HG03159 (cell line): ENCODE measurements around the gene BPIFA2.
"Not testable (repeated sequence)": the region's sequence is repeated elsewhere in the genome, so short reads cannot be mapped to it uniquely, and the experiment has no call there.

ENCODE experiments used
- ATAC-seq: cut with Tn5 transposase; IDR thresholded peaks from one replicate; pipeline ENCODE4 v1.9.1; 2021; ENCODE audit warnings: mild to moderate bottlenecking, moderate library complexity; ENCODE audit not compliant: unreplicated experiment

BPIFA2 gene, protein sequence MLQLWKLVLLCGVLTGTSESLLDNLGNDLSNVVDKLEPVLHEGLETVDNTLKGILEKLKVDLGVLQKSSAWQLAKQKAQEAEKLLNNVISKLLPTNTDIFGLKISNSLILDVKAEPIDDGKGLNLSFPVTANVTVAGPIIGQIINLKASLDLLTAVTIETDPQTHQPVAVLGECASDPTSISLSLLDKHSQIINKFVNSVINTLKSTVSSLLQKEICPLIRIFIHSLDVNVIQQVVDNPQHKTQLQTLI

DNA sequence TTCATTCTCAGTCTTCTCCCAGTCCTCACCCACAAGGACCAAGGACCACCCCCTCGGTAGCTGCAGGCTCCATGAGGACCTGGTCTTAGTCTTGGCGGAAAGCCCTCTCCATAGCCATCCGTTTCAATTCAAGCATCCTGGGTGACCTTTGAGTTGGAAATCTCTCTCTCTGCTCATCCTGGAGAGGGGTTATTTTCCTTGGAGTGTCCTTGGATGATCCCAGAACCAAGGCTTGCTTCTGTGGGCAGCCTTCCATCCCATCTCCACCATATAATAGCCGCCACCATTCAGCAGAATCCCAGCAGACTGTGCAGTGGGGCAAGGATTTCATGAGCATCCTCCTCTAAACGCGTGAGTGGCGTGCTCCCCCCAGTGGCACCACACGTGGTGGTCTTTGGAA lies at the start of gene BPIFA2:
Gene BPIFA2 (plus strand): TSS at position 301 of the 400 bp plus-strand sequence. CDS start 987 bp downstream, outside the sequence.
- ATAC-seq: no peak

DNA sequence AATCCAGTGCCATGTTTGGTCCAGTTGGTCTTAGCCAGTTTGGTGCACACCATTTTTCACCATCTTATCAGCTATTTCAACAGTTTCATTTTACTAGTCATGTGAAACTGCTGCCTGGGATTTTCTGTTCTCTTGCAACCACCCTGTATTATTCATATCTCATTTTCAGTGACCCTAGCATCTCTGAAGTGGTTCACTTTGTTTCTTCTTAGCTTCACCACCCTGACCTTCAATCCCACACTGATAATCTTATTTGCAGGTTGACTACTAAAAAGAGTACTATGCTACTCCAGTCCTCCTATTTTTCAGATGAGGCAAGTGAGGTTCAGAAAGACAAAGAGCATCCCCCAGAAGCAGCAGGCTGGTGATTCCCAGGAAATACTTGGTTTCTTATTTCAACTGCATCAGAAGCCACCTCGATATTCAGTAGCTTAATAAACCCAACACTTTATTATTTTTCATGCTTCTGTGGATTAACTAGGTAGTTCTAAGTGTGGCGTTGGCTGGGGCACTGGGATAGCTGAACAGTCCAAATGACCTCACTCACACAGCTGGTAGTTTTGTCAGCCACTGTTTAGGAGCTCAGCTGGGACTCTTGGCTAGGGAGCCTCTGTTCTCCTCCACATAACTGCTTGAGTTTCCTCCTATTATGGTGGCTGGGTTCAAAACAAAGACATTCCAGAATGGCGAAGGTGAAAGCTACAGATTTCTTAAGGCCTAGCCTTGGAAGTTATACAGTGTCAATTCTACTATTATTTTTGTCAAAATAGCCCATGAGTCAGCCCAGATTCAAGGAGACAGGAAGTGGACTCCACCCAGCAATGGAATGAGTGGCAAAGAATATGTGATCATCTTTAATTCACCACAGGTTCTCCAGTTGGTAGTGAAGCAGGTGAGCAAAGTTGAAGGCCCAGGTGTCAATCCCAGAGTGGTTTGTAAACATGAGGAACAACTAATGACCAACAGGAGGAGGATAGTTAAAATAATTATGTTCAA lies 47.9 kb upstream of the BPIFA2 start:
- ATAC-seq: no peak

DNA sequence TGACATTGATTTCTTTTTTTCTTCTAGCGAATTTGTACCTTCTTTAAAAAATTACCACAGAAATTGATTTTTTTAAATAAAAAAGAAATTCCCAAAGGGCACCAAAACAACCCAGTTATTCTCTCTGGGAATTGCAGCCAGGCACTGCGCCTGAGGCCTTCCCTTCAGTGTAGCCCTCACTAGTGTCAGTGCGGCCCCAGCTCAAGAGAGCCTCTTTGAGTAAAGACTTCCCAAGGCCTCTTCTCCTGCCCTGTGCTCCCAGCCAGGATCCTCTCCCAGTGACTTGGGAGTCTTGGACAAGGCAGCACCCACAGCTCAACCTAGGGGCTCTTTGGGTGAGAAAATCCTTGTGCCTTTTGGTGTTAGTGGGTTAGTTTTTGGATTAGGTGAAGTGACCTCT lies 47.0 kb upstream of the BPIFA2 start:
- ATAC-seq: no peak

DNA sequence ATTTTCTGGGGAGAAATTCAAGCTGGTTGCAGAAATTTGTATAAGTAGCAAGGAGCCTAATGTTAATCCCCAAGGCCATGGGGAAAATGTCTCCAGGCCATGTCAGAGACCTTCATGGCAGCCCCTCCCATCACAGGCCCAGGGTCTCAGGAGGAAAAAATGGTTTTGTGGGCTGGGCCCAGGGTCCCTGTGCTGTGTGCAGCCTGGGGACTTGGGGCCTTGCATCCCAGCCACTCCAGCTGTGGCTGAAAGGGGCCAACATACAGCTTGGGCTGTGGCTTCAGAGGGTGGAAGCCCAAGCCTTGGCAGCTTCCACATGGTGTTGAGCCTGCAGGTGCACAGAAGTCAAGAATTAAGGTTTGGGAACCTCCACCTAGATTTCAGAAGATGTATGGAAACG lies 45.7 kb upstream of the BPIFA2 start:
- not testable (repeated sequence) for ATAC-seq

DNA sequence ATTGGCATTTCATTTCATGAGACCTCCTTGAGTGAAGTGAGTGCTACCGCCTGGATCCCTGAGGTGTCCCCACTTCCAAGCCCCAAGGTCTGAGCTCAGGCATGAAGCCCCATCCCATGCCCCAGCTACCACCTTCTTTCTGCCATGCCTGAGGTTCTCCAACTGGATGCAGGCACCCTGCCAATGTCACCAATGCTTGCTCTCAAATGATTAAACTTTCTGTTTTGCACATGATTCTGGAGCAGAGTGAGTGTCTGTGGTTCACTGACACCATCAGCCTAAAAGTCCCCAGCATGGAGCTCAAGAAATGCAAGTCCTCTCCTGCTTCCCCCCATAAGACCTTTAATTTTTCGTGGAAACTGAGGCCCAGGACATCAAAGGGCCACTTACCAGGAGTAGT lies 43.7 kb upstream of the BPIFA2 start:
- no peak for ATAC-seq

DNA sequence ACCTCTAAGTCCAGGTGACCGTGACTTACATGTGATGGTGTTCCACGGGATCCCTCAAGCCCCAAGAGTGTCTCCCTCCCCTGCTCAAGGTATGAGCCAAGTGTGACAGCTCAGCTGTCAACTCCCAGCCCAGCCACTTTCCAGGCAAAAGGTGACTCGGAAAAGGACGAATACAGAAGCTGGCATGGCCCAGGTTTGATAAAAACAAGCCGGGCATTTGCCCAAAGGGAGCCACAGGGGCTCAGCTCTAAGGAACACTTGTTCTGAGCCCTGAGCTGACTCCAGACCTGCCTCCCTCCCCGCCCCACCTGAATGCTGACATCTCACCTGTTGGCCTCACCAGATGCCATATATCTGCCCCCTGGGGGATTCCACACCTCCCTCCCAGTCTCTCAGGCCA lies 43.0 kb upstream of the BPIFA2 start:
- no peak for ATAC-seq

DNA sequence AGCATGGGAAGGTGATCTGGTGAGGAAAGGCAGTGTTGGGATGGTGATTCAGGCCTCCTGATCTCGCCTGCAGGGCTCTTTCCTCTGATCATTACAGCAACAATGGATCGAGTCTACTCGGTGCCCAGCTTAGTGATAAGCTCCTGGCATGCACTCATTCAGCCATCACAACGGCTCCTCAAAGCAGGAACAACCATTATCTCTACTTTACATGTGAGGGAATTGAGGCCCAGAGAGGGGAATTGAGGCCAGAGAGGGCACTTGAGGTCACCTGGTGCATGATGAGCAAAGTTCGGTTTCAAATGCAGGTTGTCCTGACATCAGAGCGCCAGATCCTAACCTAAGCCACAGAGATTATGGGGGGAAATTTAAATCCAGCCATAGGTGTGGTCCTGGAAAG lies 42.0 kb upstream of the BPIFA2 start:
- ATAC-seq: no peak

DNA sequence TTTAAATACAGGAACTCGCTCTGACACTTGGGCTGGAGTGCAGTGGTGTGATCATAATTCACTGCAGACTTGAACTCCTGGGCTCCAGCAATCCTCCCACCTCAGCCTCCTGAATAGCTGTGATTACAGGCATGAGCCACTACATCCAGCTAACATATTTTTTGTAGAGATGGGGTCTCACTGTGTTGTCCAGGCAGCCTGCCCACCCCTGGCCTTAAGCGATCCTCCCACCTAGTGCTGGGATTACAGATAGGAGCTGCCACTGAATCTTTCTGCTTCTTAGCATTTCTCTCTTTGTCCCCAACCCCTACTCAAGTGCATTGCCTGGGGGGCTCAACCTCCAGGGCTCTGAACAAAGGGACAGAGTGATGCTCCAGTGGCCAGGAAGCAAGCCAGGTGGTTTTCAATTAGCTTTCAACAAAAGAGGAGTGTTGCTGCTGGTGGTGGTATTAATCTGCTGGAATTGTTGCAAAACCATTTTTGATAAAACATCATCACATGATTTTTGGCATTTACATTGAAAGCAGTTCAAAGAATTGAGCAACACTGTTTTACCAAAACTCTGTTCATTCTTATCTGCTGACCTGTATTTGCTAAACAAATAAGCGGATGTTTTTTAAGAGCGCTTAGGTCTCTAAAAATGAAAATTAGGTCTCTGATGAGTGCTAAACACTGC lies 40.4 kb upstream of the BPIFA2 start:
- no peak for ATAC-seq

DNA sequence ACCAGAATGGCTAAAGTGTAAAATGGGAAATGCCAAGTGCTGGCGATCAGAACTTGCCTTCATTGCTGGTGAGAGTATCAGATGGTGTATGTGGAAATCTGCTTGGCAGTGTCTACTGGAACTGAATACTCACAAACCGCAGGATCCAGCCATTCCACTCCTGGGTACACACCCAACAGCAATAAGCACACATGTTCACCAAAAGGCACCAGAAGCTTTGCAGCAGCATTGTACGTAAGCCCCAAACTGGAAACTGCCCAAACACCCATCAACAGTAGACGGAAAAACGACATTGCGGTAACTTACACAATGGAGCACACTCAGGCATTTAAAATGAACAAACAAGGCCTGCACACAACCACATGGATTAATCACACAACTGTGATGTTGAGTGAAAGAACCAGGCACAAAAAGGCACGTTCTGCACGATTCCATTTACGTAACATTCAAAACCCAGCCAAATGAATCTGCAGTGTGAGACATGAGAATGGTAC lies 37.3 kb upstream of the BPIFA2 start:
- ATAC-seq: no peak

DNA sequence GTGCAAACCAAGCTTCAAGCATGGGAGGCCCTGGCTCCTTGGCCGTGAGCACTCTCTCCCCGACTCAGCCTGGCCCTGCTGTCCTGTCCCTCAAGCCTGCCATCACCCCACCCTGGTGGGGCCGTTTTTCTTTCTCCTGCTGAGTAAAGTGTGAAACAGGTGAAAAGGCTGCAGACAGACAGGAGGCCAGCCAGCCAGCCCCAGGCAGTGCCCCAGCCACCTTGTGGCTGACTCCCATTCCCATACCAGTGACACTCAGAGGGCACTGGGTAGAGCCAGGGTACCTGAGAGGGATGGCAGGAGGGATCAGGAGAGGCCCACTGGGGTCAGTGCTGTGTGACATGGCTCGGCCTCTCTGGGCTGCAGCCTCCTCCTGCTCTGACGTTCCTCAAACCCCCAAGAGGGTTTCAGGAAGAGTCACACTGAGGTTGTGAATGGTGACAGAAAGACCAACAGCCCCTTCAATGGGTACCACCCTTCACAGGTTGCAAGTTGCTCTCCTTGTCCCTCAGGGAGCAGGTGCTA lies 35.9 kb upstream of the BPIFA2 start:
- ATAC-seq: no peak

DNA sequence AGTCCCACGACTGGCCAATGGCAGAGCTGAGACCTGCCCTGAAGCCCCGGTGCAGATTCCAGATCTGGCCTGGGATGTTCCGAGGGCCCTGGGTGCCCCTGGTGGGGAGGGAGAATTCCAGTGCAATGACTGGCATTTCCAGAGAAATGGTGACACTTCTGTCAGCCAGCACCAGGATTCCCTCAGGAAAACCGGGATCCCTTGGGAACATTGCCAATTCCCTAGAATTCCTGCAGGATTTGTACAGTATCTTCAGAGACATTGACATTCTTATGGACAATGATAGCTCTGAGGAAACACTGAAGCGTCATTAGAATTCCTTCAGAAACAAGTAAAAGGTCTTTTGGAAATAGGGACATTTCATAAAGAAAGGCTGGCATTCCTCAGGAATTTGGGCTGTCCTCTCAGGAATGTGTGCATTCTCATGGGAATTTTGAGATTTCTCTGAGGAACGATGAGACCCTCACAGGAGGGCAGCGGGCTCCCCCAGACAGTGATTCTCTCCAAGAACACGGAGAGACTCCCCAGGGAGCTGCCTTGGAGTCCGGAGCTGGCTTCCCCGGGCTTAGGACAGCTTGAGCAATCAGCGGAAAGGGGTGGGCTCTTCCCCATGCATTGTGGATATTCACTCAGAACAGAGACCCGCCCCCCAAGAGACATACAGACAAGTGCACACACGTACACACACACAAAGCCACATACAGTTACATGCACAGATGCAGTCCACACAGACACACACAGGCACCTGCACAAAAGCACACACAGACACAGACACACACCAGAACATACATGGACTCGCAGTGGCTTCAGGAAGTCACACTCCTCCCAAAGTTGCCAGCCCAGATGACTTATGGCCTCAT lies 35.2 kb upstream of the BPIFA2 start:
- ATAC-seq: no peak

DNA sequence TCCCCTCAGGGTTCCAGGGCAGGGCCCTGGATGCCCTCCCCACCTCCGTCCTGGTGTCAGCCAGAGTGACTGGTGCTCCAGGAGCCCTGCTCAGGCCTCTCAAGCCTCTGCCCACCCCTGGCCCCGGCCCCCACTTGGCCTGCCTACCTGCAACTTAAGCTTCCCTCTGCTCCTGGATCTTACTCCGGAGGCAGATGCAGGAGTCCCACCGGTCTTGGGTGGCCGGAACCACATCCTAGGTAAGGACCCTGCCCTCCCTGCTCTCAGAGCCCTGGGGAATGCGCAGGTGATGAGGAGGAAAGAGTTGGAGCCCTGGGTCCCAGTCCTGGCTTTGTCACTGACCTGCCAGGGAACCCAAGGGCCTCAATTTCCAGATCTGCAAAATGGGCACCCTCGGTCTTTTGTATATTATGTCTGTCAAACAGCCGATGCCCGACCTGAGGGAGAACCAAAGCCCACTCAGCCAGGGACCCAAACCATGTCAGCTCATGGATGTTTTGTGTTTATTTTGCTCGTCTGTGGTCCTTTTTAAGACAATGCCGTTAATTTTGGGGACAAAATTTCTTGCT lies 34.5 kb upstream of the BPIFA2 start:
- no peak for ATAC-seq

DNA sequence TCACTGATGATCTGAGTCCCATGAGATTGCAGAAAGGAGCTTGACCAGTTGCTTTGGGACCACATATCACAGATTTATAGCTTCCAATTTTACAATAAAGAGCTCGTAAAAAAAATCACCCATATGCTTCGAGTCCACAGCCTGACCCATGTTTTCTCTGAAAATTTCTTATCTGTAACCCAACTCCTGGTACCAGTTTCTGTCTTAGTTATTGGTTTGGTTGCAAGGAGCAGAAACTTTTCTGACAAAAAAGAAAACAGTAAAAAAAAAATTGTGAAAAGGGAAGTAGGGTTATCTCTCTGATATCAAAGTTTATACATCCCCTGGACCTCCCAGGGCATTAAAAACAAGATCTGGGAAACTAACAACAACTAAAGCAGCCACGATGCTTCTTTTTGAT lies 30.8 kb upstream of the BPIFA2 start:
- no peak for ATAC-seq

DNA sequence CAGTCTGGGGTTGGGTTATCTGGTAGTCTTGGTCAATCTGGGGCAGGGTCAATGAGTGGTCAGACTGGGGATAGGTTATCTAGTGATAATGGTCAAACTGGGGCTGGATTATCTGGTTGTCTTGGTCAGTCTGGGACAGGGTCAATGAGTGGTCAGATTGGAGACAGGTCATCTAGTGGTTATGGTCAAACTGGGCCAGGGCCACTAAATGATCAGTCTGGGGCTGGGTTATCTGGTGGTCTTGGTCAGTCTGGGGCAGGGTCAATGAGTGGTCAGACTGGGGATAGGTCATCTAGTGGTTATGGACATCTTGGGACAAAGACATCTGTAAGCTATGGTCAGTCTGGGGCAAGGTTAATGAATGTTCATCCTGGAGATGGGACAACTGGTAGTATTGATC lies 28.5 kb upstream of the BPIFA2 start:
- no peak for ATAC-seq

DNA sequence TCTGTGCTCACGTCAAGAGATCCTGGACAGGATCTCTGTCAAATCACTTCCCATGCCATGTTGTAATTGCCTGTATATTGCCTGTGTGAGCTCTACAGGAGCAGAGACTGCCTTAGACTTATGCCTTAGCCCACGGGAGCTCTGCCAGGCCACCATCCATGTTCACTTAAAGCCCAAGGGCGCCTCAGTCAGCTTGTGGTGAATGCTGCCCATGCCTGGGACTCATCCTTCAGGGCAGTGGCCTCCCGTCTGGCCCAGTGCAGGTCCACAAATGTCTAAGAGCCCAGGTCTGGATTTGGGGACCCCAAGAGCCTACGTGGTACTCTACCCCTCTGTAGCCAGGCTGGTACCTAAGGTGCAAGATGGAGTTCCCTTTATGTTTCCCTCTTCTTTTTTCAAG lies 22.4 kb upstream of the BPIFA2 start:
- ATAC-seq: no peak

DNA sequence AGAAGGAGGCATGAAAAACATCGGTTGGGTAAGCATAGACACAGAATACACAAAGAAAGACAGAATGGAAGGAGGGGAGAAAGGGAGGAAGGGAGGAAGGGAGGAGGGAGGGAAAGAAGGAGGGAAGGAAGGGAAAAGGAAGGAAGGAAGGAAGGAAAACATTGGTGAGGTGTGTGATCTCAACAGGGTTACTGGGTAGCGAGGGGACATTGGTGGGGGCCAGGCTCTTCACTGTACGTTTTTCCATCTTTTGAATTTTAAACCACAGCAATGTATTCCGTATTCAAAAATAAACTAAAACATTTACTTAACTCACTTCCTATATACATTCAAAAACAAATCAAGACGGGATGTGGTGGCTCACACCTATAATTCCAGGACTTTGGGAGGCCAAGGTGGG lies 20.7 kb upstream of the BPIFA2 start:
- ATAC-seq: no peak

DNA sequence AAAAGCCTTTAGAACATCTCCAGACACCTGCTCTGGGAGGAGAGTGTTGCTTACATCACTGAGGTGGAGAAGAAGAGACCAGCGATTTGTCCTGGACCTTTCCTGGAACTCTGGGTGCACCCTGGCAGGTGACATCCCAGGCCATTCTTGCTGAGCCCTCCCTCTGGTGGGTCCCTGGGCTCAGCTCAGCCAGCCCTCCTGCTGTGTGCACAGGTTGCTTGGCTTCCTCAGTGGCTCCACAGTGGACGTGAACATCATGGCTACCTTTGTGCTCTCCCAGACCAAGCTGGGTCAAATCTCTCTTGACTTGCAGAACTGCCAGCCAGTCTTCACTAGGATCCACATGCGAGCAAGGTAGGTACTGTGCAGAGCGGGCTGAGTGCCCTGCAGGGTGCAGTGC lies 19.9 kb upstream of the BPIFA2 start:
- ATAC-seq: no peak

DNA sequence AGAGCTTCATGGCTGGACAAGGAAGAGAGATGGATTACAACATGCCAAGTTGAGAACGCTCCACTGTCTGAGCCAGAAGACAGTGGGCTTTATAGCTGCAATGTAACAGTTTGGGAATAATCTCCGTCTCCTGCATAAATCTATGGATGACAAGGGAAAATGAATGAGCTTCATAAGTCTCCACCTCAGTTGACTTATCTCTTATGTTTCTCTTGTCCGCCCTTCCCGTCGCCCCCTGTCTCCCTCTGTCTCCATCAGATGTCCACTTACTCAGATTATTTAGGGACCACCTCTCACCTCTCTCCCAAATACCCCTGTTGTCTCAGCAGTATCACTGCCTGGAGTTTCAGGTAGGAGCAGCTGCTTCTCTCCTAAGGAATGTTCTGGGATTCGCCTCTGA lies 13.7 kb upstream of the BPIFA2 start:
- no peak for ATAC-seq

DNA sequence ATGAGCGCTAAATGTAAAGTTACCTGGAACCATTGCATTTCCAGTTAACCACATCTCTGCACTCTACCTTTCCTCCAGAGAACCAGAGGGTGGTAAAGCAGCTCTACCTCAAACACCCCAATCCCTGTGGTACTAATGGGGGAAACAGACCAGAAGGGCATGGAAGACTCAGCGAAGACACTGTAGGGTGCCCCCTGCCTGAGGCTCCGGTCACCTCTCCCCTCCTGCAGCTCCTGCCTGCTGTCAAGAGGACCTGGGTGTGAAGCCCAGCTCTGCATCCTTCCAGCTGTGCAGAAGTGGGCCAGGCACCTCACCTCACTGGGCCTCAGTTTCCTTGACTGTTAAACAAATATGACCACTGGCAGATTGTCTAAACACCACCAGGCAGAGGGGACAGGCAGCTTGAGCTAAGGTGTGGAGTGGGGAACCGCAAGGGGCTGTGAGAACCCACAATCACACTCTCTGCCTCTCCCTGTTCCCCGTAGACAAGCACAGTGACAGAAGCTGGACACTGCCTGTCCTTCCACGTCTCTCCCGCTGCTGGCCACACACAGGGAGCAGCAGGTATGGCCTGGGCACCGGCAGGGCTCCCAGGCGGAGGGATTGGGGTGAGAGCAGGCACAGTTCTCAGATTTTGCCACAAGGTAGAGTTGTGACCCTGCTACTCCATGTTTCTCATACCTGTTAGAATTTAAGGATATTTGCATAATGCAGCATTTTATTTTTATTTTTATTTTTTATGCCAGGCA lies 9.1 kb upstream of the BPIFA2 start:
- ATAC-seq: no peak
